K562 (cell line): ENCODE data around the gene KLF13. TPM values are rescaled to one million over a fixed set of nuclear protein-coding genes. Genes with fewer than 3 reads are reported as not detected.

Source experiments
- ATF7 ChIP-seq: fragments of 450-650 bp; IDR thresholded peaks from 2 replicates; pipeline ENCODE4 v1.7.1; 2014; ENCODE audit warnings: mild to moderate bottlenecking, moderate library complexity
- FOXK2 ChIP-seq, 2 experiments: fragments of 450-650 bp; IDR thresholded peaks in 1 of 2; conservative IDR thresholded peaks in 1 of 2; 2 replicates each; pipeline ENCODE4 v1.6.1; 2016; ENCODE audit warnings: low read depth in 2 of 2, mild to moderate bottlenecking in 1 of 2
- HDAC8 ChIP-seq: fragments of 450-650 bp; IDR thresholded peaks from 2 replicates; pipeline ENCODE4 v1.6.1; 2016; ENCODE audit warnings: mild to moderate bottlenecking, missing genetic modification characterization, moderate library complexity, missing compliant biosample characterization
- KDM2B ChIP-seq: fragments of 250-450 bp; sonication (Bioruptor Pico); IDR thresholded peaks from 2 replicates; pipeline ENCODE4 v1.8.0; 2021; ENCODE audit warnings: mild to moderate bottlenecking, moderate library complexity
- MCM5 ChIP-seq: fragments of 450-650 bp; IDR thresholded peaks from 2 replicates; pipeline ENCODE4 v1.6.1; 2016; ENCODE audit warnings: low read depth
- MCM7 ChIP-seq, 2 experiments: fragments of 450-650 bp; IDR thresholded peaks; 2 replicates each; pipeline ENCODE4 v1.6.1; 2016 to 2018
- MEF2D ChIP-seq: conservative IDR thresholded peaks from 2 replicates; pipeline ENCODE4 v1.6.1; 2016; ENCODE audit warnings: low read depth, missing genetic modification characterization, missing compliant biosample characterization
- RUNX1 ChIP-seq: sonication (generic); IDR thresholded peaks from 2 replicates; pipeline ENCODE4 v1.6.1; 2016; ENCODE audit warnings: antibody characterized with exemption, low read depth
- SIN3B ChIP-seq: fragments of 450-650 bp; IDR thresholded peaks from 2 replicates; pipeline ENCODE4 v1.6.1; 2017; ENCODE audit warnings: low read depth, mild to moderate bottlenecking, moderate library complexity
- SMARCE1 ChIP-seq: fragments of 450-650 bp; IDR thresholded peaks from 2 replicates; pipeline ENCODE4 v1.7.1; 2016; ENCODE audit warnings: mild to moderate bottlenecking
- TEAD4 ChIP-seq, 2 experiments: sonication (generic) in 1 of 2; formaldehyde crosslinking in 1 of 2; IDR thresholded peaks; 2 replicates each; pipeline versions ENCODE4 v1.6.1 to v1.8.0; 2012 to 2022; ENCODE audit warnings: borderline replicate concordance in 1 of 2, inconsistent platforms in 1 of 2, low read length in 1 of 2, mild to moderate bottlenecking in 1 of 2, missing genetic modification reagents in 1 of 2
- VEZF1 ChIP-seq: fragments of 200-800 bp; sonication (Bioruptor generic); IDR thresholded peaks from 2 replicates; pipeline ENCODE4 v1.6.1; 2017; ENCODE audit warnings: missing genetic modification characterization, missing compliant biosample characterization
- ZNF561 ChIP-seq: fragments of 450-650 bp; formaldehyde crosslinking; conservative IDR thresholded peaks from 2 replicates; pipeline ENCODE4 v1.4.0; 2020; ENCODE audit warnings: mild to moderate bottlenecking, moderate library complexity
- ZNF584 ChIP-seq: fragments of 200-800 bp; sonication (Bioruptor generic); IDR thresholded peaks from 2 replicates; pipeline ENCODE4 v1.6.1; 2016; ENCODE audit warnings: low read depth, mild to moderate bottlenecking, missing genetic modification characterization, missing compliant biosample characterization
- ZNF76 ChIP-seq: fragments of 250-450 bp; sonication (Bioruptor Pico); IDR thresholded peaks from 2 replicates; pipeline ENCODE4 v1.4.0; 2020; ENCODE audit warnings: mild to moderate bottlenecking, moderate library complexity, borderline replicate concordance
- ZNF766 ChIP-seq: fragments of 200-800 bp; sonication (Bioruptor generic); conservative IDR thresholded peaks from 2 replicates; pipeline ENCODE4 v1.6.1; 2016; ENCODE audit warnings: missing genetic modification characterization, missing compliant biosample characterization
- polyA plus RNA-seq, 8 experiments: library from polyadenylated mRNA; depleted of rRNA in 4 of 8; stranded (reverse) in 5 of 8; unstranded in 3 of 8; fragments of >200 nt; fragmentation: Nextera tagmentation in 2 of 8; fragmentation: Illumina TruSeq in 1 of 8; extraction: Ambion mirVana in 2 of 8; extraction: Trizol in 1 of 8; gene quantifications; 2 replicates each; pipeline versions ENCODE4 v1.2.1 to v1.2.3, GENCODE V29; 2011 to 2014; ENCODE audit warnings: inconsistent platforms in 1 of 8, missing spikeins in 1 of 8
- total RNA-seq, 7 experiments: library from RNA; depleted of rRNA in 6 of 7; stranded (reverse); fragments of >200 nt in 6 of 7; fragmentation: Illumina TruSeq in 2 of 7; extraction: Trizol in 2 of 7; gene quantifications; 2 replicates each; pipeline versions ENCODE4 v1.2.1 to v1.2.3, GENCODE V29; 2011 to 2021; ENCODE audit warnings: low replicate concordance in 1 of 7
- TF ChIP-seq, protein P1 (sequence below), 2 experiments: IDR thresholded peaks in 1 of 2; conservative IDR thresholded peaks in 1 of 2; 2 replicates each; pipeline ENCODE4 v1.6.1; 2016; ENCODE audit warnings: low read depth in 2 of 2, mild to moderate bottlenecking in 1 of 2, missing compliant biosample characterization in 1 of 2, missing genetic modification characterization in 1 of 2, moderate library complexity in 1 of 2
- TF ChIP-seq, protein P2 (sequence below): fragments of 450-650 bp; IDR thresholded peaks from 2 replicates; pipeline ENCODE4 v1.6.1; 2018; ENCODE audit not compliant: partially characterized antibody
- TF ChIP-seq, protein P3 (sequence below): fragments of 450-650 bp; IDR thresholded peaks from 2 replicates; pipeline ENCODE4 v1.6.1; 2016; ENCODE audit warnings: missing biosample characterization, missing genetic modification characterization

The KLF13 gene
- total and polyA plus RNA-seq, 9 of the 15 experiments (the other 6 are each of a cell fraction or from before 2014, with no cell fraction given): 1.8 to 10.5 (median 4.8) TPM

DNA sequence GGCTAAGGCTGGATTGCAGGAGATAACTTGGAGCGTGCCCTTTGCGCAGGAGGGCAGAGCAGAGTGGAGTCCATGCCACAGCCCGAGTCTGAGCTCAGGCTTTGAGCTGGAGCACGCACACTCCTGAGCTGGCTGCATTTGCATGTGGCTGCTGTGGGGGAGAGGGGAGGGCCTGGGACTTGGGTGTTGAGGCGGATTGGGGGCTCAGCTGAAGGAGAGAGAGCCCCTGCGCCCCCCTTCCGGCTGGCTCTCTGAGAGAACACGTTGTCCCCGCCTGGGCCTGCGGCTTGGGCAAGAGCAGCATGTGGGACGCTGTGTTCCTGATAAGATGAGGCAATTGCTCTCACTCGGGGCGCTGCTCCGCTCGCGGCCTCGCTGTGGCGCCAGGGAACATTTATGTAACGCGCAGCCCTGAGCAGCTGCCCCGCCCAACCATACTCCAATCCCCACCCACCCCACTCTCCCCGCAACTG, 39.1 kb downstream of the KLF13 start (continued):
- peak in 1 of 2 experiments; percentile 44; a peak in 1 of 4 replicates for TF ChIP-seq FOXK2 (conservative IDR thresholded peaks at IDR 0.05 in 1 of 2, IDR thresholded peaks at IDR 0.05 in 1 of 2; ENCODE audit: low read depth in 2 of 2)
- no peak for TF ChIP-seq ZNF561
- no peak for TF ChIP-seq KDM2B (CRISPR knock-in tag)
- no peak for TF ChIP-seq ZNF76 (CRISPR knock-in tag)
- no peak for TF ChIP-seq MEF2D (tag)
- TF ChIP-seq, protein P1, sequence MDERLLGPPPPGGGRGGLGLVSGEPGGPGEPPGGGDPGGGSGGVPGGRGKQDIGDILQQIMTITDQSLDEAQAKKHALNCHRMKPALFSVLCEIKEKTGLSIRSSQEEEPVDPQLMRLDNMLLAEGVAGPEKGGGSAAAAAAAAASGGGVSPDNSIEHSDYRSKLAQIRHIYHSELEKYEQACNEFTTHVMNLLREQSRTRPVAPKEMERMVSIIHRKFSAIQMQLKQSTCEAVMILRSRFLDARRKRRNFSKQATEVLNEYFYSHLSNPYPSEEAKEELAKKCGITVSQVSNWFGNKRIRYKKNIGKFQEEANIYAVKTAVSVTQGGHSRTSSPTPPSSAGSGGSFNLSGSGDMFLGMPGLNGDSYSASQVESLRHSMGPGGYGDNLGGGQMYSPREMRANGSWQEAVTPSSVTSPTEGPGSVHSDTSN (CRISPR knock-in tag; IDR thresholded peaks at IDR 0.05; ENCODE audit: low read depth): no peak
- TF ChIP-seq, protein P1 (tag; conservative IDR thresholded peaks at IDR 0.05; ENCODE audit: low read depth): no peak
- no peak for TF ChIP-seq ZNF584 (CRISPR knock-in tag)
- no peak for TF ChIP-seq SIN3B
- TF ChIP-seq MCM5: no peak
- TF ChIP-seq, protein P2, sequence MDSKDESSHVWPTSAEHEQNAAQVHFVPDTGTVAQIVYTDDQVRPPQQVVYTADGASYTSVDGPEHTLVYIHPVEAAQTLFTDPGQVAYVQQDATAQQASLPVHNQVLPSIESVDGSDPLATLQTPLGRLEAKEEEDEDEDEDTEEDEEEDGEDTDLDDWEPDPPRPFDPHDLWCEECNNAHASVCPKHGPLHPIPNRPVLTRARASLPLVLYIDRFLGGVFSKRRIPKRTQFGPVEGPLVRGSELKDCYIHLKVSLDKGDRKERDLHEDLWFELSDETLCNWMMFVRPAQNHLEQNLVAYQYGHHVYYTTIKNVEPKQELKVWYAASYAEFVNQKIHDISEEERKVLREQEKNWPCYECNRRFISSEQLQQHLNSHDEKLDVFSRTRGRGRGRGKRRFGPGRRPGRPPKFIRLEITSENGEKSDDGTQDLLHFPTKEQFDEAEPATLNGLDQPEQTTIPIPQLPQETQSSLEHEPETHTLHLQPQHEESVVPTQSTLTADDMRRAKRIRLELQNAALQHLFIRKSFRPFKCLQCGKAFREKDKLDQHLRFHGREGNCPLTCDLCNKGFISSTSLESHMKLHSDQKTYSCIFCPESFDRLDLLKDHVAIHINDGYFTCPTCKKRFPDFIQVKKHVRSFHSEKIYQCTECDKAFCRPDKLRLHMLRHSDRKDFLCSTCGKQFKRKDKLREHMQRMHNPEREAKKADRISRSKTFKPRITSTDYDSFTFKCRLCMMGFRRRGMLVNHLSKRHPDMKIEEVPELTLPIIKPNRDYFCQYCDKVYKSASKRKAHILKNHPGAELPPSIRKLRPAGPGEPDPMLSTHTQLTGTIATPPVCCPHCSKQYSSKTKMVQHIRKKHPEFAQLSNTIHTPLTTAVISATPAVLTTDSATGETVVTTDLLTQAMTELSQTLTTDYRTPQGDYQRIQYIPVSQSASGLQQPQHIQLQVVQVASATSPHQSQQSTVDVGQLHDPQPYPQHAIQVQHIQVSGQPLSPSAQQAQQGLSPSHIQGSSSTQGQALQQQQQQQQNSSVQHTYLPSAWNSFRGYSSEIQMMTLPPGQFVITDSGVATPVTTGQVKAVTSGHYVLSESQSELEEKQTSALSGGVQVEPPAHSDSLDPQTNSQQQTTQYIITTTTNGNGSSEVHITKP: no peak
- TF ChIP-seq, protein P3, sequence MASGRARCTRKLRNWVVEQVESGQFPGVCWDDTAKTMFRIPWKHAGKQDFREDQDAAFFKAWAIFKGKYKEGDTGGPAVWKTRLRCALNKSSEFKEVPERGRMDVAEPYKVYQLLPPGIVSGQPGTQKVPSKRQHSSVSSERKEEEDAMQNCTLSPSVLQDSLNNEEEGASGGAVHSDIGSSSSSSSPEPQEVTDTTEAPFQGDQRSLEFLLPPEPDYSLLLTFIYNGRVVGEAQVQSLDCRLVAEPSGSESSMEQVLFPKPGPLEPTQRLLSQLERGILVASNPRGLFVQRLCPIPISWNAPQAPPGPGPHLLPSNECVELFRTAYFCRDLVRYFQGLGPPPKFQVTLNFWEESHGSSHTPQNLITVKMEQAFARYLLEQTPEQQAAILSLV (tag): peak; percentile 76; the same call in 1 of the 2 replicates
- TF ChIP-seq SMARCE1: 0 out of 2 replicates have a peak, but pooled peaks have one; percentile 44
- no peak for TF ChIP-seq MCM7 (IDR thresholded peaks at IDR 0.05)
- peak; percentile 64; the same call in 1 of the 2 replicates for TF ChIP-seq ZNF766 (CRISPR knock-in tag)
- 0 out of 2 replicates have a peak, but pooled peaks have one; percentile 36 for TF ChIP-seq RUNX1
- TF ChIP-seq TEAD4 (IDR thresholded peaks at IDR 0.05; ENCODE audit: low read length): peak; percentile 48; the same call in 1 of the 2 replicates
- TF ChIP-seq TEAD4 (CRISPR knock-in tag; IDR thresholded peaks at IDR 0.05; ENCODE audit: borderline replicate concordance): no peak
- peak; percentile 75 for TF ChIP-seq VEZF1 (CRISPR knock-in tag)
- TF ChIP-seq HDAC8: peak; percentile 74
- peak; percentile 67; the same call in 1 of the 2 replicates for TF ChIP-seq ATF7
